GM12878 (cell line): ENCODE data around the gene GJC3. TPM values are rescaled to one million over a fixed set of nuclear protein-coding genes. Genes with fewer than 3 reads are reported as not detected.

Experiments used
- ATAC-seq: fragments of 200-7000 bp; cut with Tn5 transposase; 3 replicates; pipeline ENCODE4 v1.9.1; 2020; ENCODE audit warnings: mild to moderate bottlenecking, moderate library complexity
- BruUV-seq: library from RNA; stranded (reverse); fragments of 400-500 nt; replicated peaks from 2 replicates; lab custom pipeline; 2021; lab: Mats Ljungman, UMichigan
- CTCF ChIA-PET: fragments of 300-600 bp; sonication (Branson Sonifier 250); formaldehyde crosslinking; extraction: SDS; loops from one replicate; lab custom pipeline; 2021; ENCODE audit warnings: inconsistent platforms; lab: Yijun Ruan, JAX
- POLR2A ChIA-PET: fragments of 350-600 bp; formaldehyde crosslinking; extraction: SDS; loops from one replicate; lab custom pipeline; 2021; ENCODE audit warnings: inconsistent platforms; lab: Charles Lee
- RAD21 ChIA-PET: fragments of 300-600 bp; sonication (Branson Sonifier 250); formaldehyde crosslinking; loops from one replicate; lab custom pipeline; 2023; ENCODE audit warnings: antibody characterized with exemption; ENCODE audit not compliant: unreplicated experiment; lab: Charles Lee
- SMC1A ChIA-PET: fragments of 300-600 bp; sonication (Branson Sonifier 250); formaldehyde crosslinking; loops from one replicate; lab custom pipeline; 2023; ENCODE audit not compliant: unreplicated experiment, uncharacterized antibody; lab: Charles Lee
- DNase-seq: peaks from one replicate; pipeline ENCODE4 v3.0.0-alpha.2; 2011; ENCODE audit warnings: low read depth, low spot score
- FAIRE-seq: peaks from 3 replicates; lab custom pipeline; 2011; peaks lifted over from hg19 to GRCh38; lab: Jason Lieb, UNC
- H2AFZ ChIP-seq: 2 replicates; pipeline ENCODE4 v1.6.0; 2011; ENCODE audit warnings: low read depth, low read length, control low read depth; ENCODE audit not compliant: control insufficient read depth
- H3K27ac ChIP-seq: 2 replicates; pipeline ENCODE4 v1.5.1; 2011; ENCODE audit warnings: control low read depth; ENCODE audit not compliant: control insufficient read depth, insufficient read depth
- H3K27me3 ChIP-seq, 2 experiments: replicated peaks in 1 of 2; 2 replicates each; pipeline versions ENCODE4 v1.6.0 to v1.6.1; 2011; ENCODE audit warnings: low read length in 1 of 2; ENCODE audit not compliant: control insufficient read depth in 2 of 2, insufficient read depth in 2 of 2
- H3K36me3 ChIP-seq, 2 experiments: 2 replicates each; pipeline ENCODE4 v1.5.1; 2011; ENCODE audit warnings: low read length in 1 of 2; ENCODE audit not compliant: control insufficient read depth in 2 of 2, insufficient read depth in 2 of 2
- H3K4me1 ChIP-seq: 2 replicates; pipeline ENCODE4 v1.6.1; 2011; ENCODE audit warnings: mild to moderate bottlenecking, low read length, moderate library complexity, mixed read lengths; ENCODE audit not compliant: control insufficient read depth, insufficient read depth
- H3K4me2 ChIP-seq: 2 replicates; pipeline ENCODE4 v1.6.0; 2011; ENCODE audit warnings: control low read depth; ENCODE audit not compliant: control insufficient read depth, insufficient read depth
- H3K4me3 ChIP-seq: fragments of 200-600 bp; sonication (generic); 2 replicates; pipeline ENCODE4 v1.5.1; 2016
- H3K79me2 ChIP-seq: 2 replicates; pipeline ENCODE4 v1.6.0; 2011; ENCODE audit warnings: low read length; ENCODE audit not compliant: control insufficient read depth, insufficient read depth
- H3K9ac ChIP-seq: 2 replicates; pipeline ENCODE4 v1.8.0; 2011; ENCODE audit warnings: low read length, control low read depth, mixed read lengths; ENCODE audit not compliant: control insufficient read depth, insufficient read depth
- H3K9me3 ChIP-seq: replicated peaks from 3 replicates; pipeline ENCODE4 v1.5.1; 2011; ENCODE audit warnings: mild to moderate bottlenecking, low read length; ENCODE audit not compliant: control insufficient read depth, insufficient read depth
- H4K20me1 ChIP-seq: 2 replicates; pipeline ENCODE4 v1.6.0; 2011; ENCODE audit not compliant: control insufficient read depth, insufficient read depth
- CHD4 ChIP-seq: fragments of 200-600 bp; sonication (generic); IDR thresholded peaks from 2 replicates; pipeline ENCODE4 v1.6.1; 2016; ENCODE audit warnings: mild to moderate bottlenecking
- CREB1 ChIP-seq: IDR thresholded peaks from 2 replicates; pipeline ENCODE4 v1.6.1; 2012; ENCODE audit warnings: low read depth, mild to moderate bottlenecking, inconsistent platforms
- EZH2 ChIP-seq: IDR thresholded peaks from 2 replicates; pipeline ENCODE4 v1.6.1; 2012; ENCODE audit warnings: low read depth, mild to moderate bottlenecking, control low read depth, inconsistent platforms, low read length, borderline replicate concordance; ENCODE audit not compliant: control insufficient read depth
- FOXK2 ChIP-seq: fragments of 450-650 bp; IDR thresholded peaks from 2 replicates; pipeline ENCODE4 v1.6.1; 2017; ENCODE audit warnings: mild to moderate bottlenecking, moderate library complexity
- LARP7 ChIP-seq: fragments of 450-650 bp; IDR thresholded peaks from 2 replicates; pipeline ENCODE4 v1.6.1; 2017; ENCODE audit warnings: mild to moderate bottlenecking
- NFYB ChIP-seq: IDR thresholded peaks from 2 replicates; pipeline ENCODE4 v1.6.1; 2011; ENCODE audit warnings: low read depth, mild to moderate bottlenecking, low read length, improper control_type of control experiment, moderate library complexity; ENCODE audit not compliant: insufficient read depth
- RFX5 ChIP-seq: IDR thresholded peaks from 2 replicates; pipeline ENCODE4 v1.6.1; 2011; ENCODE audit warnings: low read depth, low read length, improper control_type of control experiment
- SIX5 ChIP-seq: IDR thresholded peaks from 2 replicates; pipeline ENCODE4 v1.6.1; 2011; ENCODE audit warnings: mild to moderate bottlenecking, low read depth, low read length, moderate library complexity; ENCODE audit not compliant: severe bottlenecking
- ZBED1 ChIP-seq: IDR thresholded peaks from 2 replicates; pipeline ENCODE4 v1.6.1; 2016; ENCODE audit warnings: borderline replicate concordance
- WGBS: methylation state at CpG from one replicate; pipeline ENCODE4 v1.1.6; 2016; ENCODE audit warnings: low lambda C conversion rate; ENCODE audit not compliant: insufficient replicate concordance, insufficient coverage; ENCODE audit errors: missing lambda C conversion rate; 5-methylcytosine and 5-hydroxymethylcytosine counted together
- in situ Hi-C: fragments of 300-500 bp; cut with MboI; formaldehyde crosslinking; loops from 9 replicates; pipeline ENCODE4 v1.14.3; 2018; ENCODE audit warnings: mixed read lengths
- intact Hi-C: fragments of 100-400 bp; cut with micrococcal nuclease; formaldehyde crosslinking; loops from one replicate; pipeline ENCODE4 v1.14.2; 2022; ENCODE audit not compliant: unreplicated experiment
- polyA plus RNA-seq, 11 experiments: library from polyadenylated mRNA; depleted of rRNA in 4 of 11; unstranded in 6 of 11; stranded (reverse) in 5 of 11; fragments of >200 nt; fragmentation: Nextera tagmentation in 4 of 11; fragmentation: Illumina TruSeq in 1 of 11; extraction: Ambion mirVana in 4 of 11; extraction: Trizol in 1 of 11; gene quantifications; 1 replicate in 1 of 11; 2 replicates in 10 of 11; pipeline versions ENCODE4 v1.2.1 to v1.2.3, GENCODE V29; 2011 to 2016; ENCODE audit warnings: inconsistent platforms in 2 of 11, missing spikeins in 2 of 11, low read depth in 1 of 11
- total RNA-seq, 4 experiments: library from RNA; depleted of rRNA in 3 of 4; stranded (reverse); fragments of >200 nt in 3 of 4; fragmentation: Illumina TruSeq in 1 of 4; extraction: Trizol in 1 of 4; gene quantifications; 2 replicates each; pipeline versions ENCODE4 v1.2.1 to v1.2.3, GENCODE V29; 2013 to 2021
- TF ChIP-seq, protein P1 (sequence below): fragments of 150-350 bp; IDR thresholded peaks from 2 replicates; pipeline ENCODE4 v1.6.1; 2014; ENCODE audit warnings: mild to moderate bottlenecking, low read depth, low read length
- TF ChIP-seq, protein P2 (sequence below): IDR thresholded peaks from 2 replicates; pipeline ENCODE4 v1.6.1; 2011; ENCODE audit warnings: borderline replicate concordance, low read depth, mild to moderate bottlenecking, moderate library complexity, low read length; ENCODE audit not compliant: insufficient read depth, poor library complexity, severe bottlenecking

Gene GJC3
- total and polyA plus RNA-seq, 10 of the 15 experiments (the other 5 are each of a cell fraction or from before 2014, with no cell fraction given), result 0.06 to 0.18 (median 0.09) TPM; not detected in 6

DNA sequence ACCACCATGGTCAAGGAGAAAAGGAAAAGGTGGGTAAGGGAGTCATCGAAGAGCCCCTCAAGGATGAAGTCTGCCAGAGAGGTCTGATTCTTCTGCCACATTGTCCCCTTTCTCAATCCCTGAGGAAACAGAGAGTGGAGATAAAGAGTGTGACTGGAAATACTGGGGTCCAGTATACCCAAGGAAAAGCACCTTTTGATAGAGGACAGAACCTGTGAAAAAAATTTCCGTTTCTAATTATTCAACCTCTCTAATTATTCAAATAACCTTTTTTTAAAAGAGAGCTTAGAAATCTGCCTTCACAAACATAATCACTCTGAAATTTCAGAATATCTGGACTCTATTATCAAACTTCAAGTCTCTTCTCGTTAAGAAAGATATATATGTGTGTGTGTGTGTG, 52.5 kb downstream of the GJC3 start, which contains the start of gene OR2AE1:
Gene OR2AE1, minus strand, starts transcription at position 101 of the 400 bp plus-strand sequence. Its CDS starts 0 bp downstream, at position 101.
- ChIA-PET SMC1A (interaction anchor here (1.1 kb wide), 1 partner anchor 15 kb away, joined by 3 read pairs; no protein-coding TSS in a partner anchor), RAD21 (no interaction called here), POLR2A (no interaction called here), CTCF (interaction anchor here (0.7 kb wide), 1 partner anchor 35 kb away, joined by 3 read pairs; no protein-coding TSS in a partner anchor)
- no peak within 1 kb of the TSS for H2AFZ ChIP-seq
- no peaks in the 10 kb centered on the region for H4K20me1 ChIP-seq
- no TSS peak for BruUV-seq
- ATAC-seq (no peak), FAIRE-seq (no peak), DNase-seq (no peak)
- no peak within 1 kb of the TSS for H3K4me3 ChIP-seq
- WGBS, result 48% methylated on average over 3 of the region's 3 CpGs
- H3K27me3 ChIP-seq, result no peaks in the 10 kb centered on the region
- intact Hi-C loops (no loop called here), in situ Hi-C loops (no loop called here)
- H3K4me2 ChIP-seq, result no peak within 1 kb of the TSS
- no peaks in the 10 kb centered on the region for H3K79me2 ChIP-seq
- H3K4me1 ChIP-seq, result no peaks in the 10 kb centered on the region
- H3K27ac ChIP-seq, result no peak within 1 kb of the TSS
- H3K36me3 ChIP-seq, result no peaks in the 10 kb centered on the region
- H3K9me3 ChIP-seq, result no peaks in the 10 kb centered on the region
- TF ChIP-seq EZH2 (no peak), CHD4 (no peak), RFX5 (no peak), CREB1 (no peak), LARP7 (no peak), ZBED1 (no peak), SIX5 (no peak), NFYB (no peak), FOXK2 (no peak)
- TF ChIP-seq, protein P1, sequence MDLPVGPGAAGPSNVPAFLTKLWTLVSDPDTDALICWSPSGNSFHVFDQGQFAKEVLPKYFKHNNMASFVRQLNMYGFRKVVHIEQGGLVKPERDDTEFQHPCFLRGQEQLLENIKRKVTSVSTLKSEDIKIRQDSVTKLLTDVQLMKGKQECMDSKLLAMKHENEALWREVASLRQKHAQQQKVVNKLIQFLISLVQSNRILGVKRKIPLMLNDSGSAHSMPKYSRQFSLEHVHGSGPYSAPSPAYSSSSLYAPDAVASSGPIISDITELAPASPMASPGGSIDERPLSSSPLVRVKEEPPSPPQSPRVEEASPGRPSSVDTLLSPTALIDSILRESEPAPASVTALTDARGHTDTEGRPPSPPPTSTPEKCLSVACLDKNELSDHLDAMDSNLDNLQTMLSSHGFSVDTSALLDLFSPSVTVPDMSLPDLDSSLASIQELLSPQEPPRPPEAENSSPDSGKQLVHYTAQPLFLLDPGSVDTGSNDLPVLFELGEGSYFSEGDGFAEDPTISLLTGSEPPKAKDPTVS, result no peak
- TF ChIP-seq, protein P2, sequence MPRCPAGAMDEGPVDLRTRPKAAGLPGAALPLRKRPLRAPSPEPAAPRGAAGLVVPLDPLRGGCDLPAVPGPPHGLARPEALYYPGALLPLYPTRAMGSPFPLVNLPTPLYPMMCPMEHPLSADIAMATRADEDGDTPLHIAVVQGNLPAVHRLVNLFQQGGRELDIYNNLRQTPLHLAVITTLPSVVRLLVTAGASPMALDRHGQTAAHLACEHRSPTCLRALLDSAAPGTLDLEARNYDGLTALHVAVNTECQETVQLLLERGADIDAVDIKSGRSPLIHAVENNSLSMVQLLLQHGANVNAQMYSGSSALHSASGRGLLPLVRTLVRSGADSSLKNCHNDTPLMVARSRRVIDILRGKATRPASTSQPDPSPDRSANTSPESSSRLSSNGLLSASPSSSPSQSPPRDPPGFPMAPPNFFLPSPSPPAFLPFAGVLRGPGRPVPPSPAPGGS, result no peak
- H3K9ac ChIP-seq, result no peak within 1 kb of the TSS
